Embryonic facial prominence (tissue), 1 donor: ENCODE results near the gene ZNF385C.
A peak's percentile ranks its signal among the peaks of the same experiment; 100 is the strongest.
"Not testable (repeated sequence)": the region's sequence is repeated elsewhere in the genome, so short reads cannot be mapped to it uniquely, and the experiment has no call there.

Experiments used
- DNase-seq: peaks from one replicate; pipeline ENCODE4 v3.0.0-alpha.2; 2016; ENCODE audit errors: extremely low spot score

ZNF385C gene

DNA sequence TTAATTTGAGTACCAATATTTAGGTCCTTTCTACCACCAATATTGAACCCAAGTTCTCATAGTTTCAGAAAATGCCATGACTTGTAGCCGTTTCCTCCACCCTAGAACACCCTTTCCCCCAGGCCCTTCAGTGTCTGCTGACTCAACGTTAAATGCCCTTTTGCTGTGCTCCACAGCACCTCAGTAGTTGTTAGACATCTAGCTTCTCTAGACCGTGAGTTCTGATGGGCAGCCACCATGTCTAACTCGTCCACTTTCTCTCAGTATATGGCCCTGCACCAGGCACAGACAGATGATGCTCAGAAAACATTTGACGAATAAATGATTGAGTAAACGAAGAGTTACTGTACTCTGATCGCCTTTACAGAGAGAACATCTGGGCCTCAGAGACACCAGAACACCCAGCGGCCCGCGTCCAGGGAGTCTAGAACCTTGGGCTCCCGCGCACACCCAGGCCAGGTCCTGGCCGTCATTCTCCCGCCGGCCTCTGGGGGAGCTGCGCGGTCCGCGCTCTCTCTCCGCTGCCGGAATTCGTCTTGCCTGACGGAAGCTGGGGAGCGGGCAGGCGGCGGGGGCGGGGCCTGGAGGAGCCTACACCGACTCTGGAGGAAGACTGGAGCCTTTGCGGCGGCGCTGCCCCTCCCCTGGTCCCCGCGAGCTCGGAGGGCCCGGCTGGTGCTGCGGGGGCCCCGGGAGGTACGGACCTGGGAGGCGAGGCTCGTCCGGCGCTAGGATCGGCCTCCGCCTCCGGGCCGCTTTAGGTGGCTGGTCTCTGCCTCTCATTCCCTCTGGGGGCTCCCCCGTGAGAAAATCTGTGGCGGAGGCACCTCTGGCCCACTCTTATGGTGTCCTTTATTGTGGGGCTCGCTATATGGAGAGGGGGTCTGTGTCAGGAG lies 78.5 kb downstream of the ZNF385C start, which contains the start of gene NKIRAS2:
TSS of gene NKIRAS2 (plus strand) at position 582 of the 896 bp plus-strand sequence. CDS start 1,488 bp downstream, outside the sequence.
- peak; percentile 74 for DNase-seq

DNA sequence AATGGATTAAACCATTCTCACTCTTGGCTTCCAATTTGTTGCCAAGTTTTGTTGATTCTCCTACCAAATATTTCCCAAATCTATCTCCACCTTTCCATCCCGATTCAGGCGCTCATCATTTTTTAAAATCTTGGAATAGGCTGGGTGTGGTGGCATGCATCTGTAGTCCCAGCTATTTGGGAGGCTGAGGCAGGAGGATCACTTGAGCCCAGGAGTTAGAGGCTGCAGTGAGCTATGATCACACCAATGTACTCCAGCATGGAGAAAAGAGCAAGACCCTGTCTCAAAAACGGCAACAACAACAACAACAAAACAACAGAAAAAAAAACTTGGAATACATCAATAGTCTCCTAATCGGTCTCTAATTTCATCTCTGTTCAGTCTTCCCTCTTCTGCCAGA lies 79.3 kb downstream of the ZNF385C start:
- no peak for DNase-seq

DNA sequence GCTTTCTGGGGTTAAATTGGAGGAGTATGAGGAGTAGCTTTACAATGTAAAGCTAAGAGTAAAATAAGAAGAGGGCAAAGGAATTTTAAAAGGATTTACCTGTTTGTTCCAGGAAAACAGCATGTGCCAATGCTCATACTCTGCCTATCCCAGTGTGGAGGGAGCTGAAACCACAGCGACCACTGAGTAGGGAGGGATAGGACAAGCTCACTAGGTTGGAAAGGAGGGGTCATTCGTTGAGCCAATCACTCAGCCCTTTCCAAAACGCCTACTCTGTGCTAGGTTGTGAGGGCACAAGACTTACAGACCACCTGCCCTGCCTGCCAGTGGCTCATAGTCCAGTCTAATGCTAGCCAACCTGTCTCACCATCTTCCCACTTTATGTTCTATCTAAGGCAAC lies 79.9 kb downstream of the ZNF385C start:
- no peak for DNase-seq

DNA sequence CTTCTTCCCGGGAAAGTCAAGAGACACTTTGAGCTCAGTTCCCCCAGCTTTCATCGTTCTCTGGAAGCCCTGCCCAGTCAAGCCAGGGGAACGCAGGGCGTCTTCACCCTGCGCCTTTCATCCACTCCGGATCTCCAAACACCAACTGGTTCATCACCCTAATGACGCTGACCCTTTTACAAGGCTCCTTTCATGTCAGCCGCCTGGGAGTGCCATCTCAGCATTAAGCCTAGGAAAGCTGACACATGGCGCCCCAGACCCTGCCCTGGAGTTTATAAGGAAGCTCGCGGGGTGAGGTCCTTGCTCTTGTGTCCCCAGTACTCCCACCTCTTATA lies 80.4 kb downstream of the ZNF385C start:
- DNase-seq: no peak

DNA sequence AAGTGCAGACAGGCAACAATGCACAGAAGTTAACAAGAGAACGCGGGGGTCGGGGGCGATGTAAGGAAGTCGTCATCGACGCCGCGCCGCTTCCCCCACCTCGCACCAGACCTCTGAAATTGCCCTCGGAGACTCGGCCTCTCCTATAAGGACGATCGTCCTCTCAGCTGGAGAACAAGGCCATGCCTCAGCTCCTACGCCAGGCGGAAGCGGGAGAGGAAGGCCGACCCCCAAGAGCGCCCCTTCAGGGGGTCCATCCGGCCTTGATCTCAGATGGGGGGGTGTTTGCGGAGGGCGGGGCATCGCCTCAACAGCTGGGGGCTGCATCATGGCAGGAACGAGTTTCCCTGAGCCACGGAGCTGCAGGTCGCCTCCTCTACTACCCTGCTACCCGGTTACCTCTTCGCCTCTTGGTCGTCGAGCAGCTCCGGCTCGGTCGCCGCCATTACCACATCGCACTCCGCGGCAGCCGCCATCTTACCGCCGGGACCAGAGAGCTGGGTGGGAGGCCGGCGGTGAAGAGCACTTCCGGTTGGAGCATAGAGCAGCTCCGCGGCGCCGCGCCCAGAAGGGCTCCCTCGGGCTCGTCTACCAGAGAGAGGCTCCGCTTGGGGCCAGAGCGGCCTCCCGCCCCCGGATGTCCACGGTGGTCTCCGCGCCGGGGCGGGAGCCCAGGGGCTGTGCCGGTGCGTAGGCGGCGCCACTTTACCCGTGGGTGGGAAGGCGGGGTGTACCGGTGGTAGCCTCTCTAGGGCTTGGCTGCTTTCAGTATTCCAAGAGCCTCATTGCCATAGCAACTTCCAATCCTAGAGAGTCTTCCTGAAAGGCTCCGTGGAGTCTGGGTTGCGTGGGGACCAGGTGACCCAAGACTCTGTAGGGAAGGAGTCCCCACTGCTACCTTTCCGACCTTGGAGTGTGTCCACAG lies 81.1 kb downstream of the ZNF385C start, which contains the start of gene DNAJC7:
TSS of gene DNAJC7 (minus strand) at position 499 of the 925 bp plus-strand sequence. CDS start at position 476, 23 bp downstream.
- peak; percentile 93 for DNase-seq

DNA sequence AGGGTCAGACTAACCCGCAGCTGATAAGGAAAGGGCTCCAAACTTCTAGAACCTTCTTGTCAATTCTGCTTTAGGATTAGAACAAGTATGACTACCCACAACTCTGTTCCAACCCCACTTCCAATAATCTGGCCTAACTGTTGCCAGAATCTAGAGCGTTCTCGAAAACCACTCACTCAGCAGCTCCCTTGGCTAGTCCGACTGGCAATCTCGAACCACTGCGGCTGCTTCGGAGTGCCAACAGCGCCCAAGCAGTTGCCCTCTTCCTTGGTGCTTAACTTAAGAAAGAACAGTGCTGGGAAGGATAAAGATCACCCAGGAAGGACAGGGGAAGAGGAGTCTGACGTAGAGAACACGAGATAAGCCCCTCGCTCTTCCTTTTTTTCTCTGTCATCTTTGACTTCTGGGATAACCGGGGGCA lies 81.9 kb downstream of the ZNF385C start:
- DNase-seq: no peak

DNA sequence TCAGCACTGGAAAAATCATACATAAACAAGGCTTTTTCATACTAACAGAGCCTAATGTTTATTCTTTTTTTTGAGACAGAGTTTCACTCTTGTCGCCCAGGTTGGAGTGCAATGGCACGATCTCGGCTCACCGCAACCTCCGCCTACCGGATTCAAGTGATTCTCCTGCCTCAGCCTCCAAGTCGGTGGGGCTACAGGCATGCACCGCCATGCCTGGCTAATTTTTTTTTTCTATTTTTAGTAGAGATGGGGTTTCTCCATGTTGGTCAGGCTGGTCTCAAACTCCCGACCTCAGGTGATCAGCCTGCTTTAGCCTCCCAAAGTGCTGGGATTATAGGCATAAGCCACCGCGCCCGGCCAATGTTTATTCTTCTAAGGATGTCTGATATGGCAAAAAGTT lies 84.5 kb downstream of the ZNF385C start:
- not testable (repeated sequence) for DNase-seq

DNA sequence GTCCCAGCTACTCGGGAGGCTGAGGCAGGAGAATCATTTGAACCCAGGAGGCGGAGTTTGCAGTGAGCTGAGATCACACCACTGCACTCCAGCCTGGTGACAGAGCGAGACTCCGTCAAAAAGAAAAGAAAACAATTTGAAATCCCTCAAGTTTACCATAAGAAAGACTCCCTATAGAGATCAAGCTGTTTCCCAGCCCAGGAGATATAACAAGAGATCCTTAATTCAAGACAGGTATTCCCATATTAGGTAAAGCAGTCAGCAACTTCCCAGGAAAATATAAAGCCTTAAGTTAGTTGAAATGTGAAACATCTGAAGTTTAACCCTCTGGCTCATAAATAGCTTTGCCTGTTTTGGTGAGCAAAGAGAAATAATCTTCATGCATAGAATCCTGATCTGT lies 85.9 kb downstream of the ZNF385C start:
- DNase-seq: not testable (repeated sequence)

DNA sequence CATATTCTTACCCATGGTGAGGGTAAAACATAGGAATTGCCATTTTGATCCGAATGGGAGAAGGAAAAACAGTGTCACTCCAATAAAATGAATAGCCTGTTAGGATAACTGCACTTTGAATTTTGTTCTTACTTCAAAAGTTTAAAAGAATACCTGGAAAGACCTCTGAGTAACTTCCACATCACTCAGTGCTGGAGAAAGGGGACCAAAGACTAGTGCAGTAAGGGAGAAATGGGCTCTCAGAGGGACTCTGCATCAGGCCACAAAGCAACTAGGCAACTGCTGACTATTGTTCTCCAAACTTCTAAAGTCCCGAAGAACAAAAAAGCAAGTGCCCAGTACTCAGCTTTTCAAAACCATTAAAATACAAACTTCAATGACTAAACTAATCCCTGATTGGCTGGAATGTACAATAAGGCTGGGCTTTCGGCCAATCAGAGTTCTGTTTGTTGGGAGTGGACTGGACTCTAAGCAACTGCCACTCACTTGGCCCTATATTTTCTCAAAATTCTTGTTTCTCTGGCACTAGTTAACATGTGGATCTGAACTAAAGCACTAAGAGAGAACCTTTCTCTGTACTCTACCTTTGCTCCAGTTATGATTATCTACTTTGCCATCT lies 87.3 kb downstream of the ZNF385C start:
- DNase-seq: no peak

DNA sequence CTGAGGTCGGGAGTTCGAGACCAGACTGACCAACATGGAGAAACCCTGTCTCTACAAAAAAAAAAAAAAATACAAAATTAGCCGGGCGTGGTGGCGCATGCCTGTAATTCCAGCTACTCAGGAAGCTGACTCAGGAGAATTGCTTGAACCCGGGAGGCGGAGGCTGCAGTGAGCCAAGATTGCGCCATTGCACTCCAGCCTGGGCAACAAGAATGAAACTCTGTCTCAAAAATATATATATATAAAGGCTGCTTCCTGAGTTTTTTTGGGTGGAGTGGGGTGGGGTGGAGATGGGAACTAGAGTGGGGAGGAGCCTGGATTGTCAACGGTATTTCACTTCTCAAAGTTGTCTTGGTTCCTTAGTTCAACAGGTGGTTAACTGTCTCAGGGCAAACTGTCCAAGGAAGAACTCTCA lies 88.0 kb downstream of the ZNF385C start:
- not testable (repeated sequence) for DNase-seq

DNA sequence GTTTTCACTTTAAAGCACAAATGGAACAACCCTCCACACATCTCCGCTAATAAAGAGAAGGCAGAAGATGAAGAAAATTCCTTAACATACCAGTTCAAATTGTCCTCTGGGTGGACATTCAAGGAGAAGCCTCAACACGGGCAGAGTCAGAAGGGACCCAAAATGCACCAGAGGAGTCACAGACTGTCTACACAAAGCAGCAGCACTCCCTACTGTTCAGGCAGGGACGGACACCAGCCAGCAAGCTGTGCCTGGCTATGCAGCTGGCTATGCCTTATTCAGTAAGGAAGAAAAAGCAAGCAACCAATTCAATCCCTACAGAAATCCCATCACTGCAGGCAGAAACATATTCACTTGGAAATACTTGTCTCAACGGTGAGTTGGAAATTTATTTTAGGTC lies 89.1 kb downstream of the ZNF385C start:
- DNase-seq: no peak

DNA sequence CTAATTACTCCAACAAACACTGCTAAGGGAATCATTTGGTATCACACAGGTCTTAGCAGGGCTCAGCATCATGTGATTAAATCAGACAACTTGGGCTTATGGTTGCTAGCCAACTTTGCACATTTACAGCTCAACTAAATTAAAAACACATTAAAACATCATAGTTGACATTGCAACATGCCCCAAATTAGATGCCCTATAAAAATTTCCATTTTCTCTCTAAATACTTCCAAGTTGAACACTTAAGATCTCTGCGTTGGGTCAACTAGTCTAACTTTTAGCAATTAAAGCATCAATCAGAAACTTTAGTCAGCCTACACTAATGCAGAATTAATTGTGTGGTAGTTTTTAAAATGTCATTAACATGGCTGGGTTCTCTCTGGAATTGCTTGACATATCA lies 93.1 kb downstream of the ZNF385C start:
- no peak for DNase-seq

DNA sequence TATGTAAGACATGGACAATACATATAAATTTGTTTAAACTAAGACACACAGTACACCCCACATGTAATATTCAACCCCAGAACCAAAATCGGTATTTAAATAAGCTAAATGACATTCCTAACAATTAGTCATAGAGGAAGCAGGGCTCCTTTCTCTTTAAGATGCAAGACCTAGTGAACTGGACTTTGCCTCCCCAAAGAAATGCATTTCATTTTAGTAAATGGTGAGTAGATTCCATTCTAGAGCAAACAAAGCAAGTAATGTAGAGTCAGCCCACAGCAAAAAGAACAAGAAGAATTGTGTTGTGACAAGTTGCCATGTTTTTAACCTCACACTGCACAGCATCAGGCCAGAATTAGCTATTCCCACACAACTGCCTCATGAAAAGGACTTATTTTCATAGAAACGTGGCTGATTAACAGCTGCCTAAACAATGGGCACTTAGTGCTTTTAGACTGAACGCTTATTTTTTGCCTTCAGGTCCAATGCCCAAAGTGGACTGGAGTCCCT lies 95.4 kb downstream of the ZNF385C start:
- no peak for DNase-seq

DNA sequence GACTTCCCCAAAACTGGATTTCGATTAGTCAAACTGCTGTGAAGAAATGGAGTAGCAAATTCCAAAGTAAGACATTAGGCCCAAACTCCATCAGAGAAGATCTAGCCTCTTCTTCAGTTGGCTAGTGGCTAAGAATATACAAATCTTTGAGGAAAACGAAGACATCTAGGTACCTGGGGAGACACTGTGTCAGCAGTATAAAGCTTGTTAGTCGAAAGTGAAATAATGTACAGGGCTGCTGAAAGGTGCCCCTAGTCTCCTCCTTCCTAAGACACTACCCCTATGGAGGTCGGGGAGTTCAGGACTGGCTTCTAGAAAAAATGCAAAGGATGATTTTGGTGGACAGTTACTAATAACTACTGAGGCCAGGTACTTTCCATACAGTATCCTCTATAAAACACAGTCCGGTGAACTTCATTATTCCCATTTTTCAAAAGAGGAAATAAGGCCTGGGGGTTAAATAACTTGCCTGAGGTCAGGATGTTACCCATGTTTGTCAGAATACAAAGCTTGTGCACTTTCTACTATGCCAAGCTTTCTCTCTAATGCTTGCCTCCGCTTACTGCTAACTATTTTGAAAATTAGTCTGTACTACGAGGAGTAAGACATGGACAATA lies 96.0 kb downstream of the ZNF385C start:
- no peak for DNase-seq

DNA sequence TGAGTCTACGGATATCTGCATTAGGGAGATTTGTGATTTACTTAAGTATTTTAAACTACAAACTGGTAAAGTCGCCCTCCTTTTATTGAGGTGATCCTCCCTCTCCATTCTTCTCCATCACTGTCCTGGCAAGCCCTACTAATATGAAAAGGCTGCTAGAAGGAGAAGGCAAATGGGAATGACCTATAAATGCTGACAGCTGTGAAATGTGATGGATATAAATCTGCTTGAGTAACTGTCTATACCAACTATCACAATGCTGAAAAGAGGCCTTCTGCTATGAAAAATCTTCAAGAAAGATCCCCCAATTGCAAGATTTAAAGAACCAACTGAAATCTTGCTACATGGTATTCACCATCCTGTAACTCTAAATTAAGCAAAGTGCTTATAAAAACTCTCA lies 96.5 kb downstream of the ZNF385C start:
- no peak for DNase-seq

DNA sequence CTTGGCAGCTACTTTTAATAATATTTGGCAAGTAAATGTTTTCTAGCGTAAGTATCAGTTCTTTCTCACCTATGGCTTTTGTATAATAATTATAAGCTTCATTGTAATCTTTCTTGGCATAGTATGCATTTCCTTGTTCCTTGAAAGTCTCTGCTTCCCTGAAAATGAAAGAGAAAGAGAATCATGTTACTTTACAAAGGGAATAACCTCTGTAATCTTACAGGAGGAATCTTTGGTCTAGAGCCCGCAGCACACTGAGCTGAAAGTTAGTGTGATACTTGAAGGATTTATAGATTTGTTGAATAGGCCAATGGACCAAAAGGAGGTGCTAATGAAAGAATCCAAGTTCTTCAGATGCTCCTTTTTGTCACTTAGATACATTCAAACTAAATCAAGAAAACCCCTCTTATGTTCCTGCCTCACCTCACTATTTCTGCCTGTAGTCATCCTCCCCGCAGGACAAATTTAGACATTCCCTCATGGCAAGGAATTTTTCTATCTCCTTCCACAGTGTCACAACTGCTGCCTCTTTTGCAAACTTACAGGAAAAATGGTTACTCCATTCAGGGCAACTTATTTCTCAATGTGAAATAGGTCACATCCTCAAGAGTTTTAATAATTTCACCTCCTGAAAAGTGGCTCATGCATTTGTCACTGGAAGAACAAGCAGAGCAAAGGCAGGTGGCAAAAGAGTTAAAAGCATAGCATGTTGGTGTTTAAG lies 97.7 kb downstream of the ZNF385C start:
- DNase-seq: no peak

DNA sequence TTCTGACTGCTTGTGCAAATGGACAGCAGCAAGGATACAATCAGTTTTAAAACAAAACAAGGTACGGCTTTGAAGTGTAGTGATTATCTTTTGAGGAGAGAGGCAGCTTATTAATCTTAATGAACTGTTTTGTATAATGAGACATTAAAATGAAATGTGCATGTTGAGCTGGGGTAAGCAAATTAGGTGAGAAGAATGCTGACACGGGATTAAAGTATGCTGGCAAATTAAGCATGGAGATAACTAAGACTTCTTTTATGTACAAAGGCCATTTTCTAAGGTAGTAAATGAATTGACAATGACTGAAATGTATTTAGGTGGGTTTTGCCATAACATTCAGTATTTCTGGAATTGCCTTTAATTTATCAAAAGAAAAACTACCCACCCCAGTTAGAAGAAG lies 99.8 kb downstream of the ZNF385C start:
- no peak for DNase-seq

DNA sequence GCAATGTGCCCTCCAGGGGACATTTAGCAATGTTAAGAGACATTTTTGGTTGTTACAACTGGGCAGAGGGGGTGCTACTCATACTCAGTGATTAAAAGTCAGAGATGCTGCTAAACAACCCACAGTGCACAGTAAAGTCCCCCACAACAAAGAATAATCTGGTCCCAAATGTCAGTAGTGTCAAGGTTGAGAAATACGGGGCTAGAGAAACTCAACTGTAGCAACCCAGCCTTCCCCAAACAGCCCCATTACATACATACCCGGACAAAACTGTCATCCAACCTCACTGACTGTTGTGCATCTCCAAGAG lies 101.5 kb downstream of the ZNF385C start:
- no peak for DNase-seq

DNA sequence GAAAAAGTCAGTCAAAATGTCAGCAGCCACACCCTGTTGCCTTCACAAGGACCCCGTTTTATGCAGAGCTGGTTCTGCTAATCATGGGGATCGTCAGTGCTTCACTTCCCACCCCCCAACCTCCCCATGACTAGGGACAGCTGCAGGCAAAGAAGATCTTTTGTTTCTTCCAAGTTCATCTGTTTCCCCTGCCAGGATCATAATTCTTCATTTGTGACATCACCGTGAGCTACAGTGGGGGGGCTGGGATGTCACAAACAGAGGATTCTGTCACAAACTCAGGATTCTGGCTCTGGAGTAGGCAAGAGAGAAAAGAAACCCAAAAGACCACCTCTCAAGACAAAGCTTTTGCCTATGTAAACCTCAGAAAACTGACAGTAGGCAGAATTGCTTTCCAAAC lies 105.7 kb downstream of the ZNF385C start:
- DNase-seq: no peak

DNA sequence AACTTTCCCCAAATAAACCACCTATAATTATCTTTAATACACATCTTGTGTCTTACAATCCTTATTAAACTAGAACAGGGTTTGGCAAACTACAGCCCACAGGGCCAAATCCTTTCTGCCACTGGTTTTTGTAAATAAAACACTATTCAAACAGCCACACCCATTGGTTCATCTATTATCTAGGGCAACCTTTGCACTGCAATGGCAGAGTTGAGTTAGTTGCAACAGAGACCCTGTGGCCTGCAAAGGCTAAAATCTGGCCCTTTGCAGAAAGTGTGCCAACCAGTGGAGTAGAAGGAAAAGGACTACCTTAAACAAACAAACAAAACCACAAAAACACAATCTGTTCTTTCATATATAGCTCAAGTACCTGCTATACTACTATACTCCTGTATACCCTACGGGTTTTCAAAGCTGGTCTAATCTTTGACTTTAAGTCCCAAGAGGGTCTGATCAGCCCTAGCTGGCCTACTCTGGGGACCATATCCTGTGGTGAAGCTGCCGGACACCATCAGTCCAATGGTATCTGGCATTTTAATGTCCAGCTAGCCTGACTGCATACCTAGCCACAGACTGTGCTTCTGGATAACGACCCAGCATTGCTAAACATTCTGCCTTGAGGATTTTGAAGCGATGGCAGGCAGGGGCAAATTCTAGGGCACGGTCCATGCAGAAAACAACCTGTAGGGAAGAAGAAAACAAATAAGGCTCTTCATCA lies 108.4 kb downstream of the ZNF385C start:
- DNase-seq: no peak
